K562 (cell line): ENCODE data around the gene KEL. TPM values are rescaled to one million over a fixed set of nuclear protein-coding genes. Genes with fewer than 3 reads are reported as not detected.

Experiments used
- FOS ChIP-seq: IDR thresholded peaks from 3 replicates; pipeline ENCODE4 v1.6.1; 2011; ENCODE audit not compliant: insufficient read length; ENCODE audit errors: extremely low read depth
- HDAC3 ChIP-seq: fragments of 450-650 bp; IDR thresholded peaks from 2 replicates; pipeline ENCODE4 v1.6.1; 2018; ENCODE audit warnings: borderline replicate concordance, mild to moderate bottlenecking, moderate library complexity; ENCODE audit not compliant: partially characterized antibody
- NCOA4 ChIP-seq: fragments of 450-650 bp; IDR thresholded peaks from 2 replicates; pipeline ENCODE4 v1.6.1; 2018; ENCODE audit warnings: mild to moderate bottlenecking; ENCODE audit not compliant: partially characterized antibody
- TEAD4 ChIP-seq, 2 experiments: sonication (generic) in 1 of 2; formaldehyde crosslinking in 1 of 2; IDR thresholded peaks; 2 replicates each; pipeline versions ENCODE4 v1.6.1 to v1.8.0; 2012 to 2022; ENCODE audit warnings: borderline replicate concordance in 1 of 2, inconsistent platforms in 1 of 2, low read length in 1 of 2, mild to moderate bottlenecking in 1 of 2, missing genetic modification reagents in 1 of 2
- polyA plus RNA-seq, 8 experiments: library from polyadenylated mRNA; depleted of rRNA in 4 of 8; stranded (reverse) in 5 of 8; unstranded in 3 of 8; fragments of >200 nt; fragmentation: Nextera tagmentation in 2 of 8; fragmentation: Illumina TruSeq in 1 of 8; extraction: Ambion mirVana in 2 of 8; extraction: Trizol in 1 of 8; gene quantifications; 2 replicates each; pipeline versions ENCODE4 v1.2.1 to v1.2.3, GENCODE V29; 2011 to 2014; ENCODE audit warnings: inconsistent platforms in 1 of 8, missing spikeins in 1 of 8
- total RNA-seq, 7 experiments: library from RNA; depleted of rRNA in 6 of 7; stranded (reverse); fragments of >200 nt in 6 of 7; fragmentation: Illumina TruSeq in 2 of 7; extraction: Trizol in 2 of 7; gene quantifications; 2 replicates each; pipeline versions ENCODE4 v1.2.1 to v1.2.3, GENCODE V29; 2011 to 2021; ENCODE audit warnings: low replicate concordance in 1 of 7
- TF ChIP-seq, protein P1 (sequence below): fragments of 450-650 bp; IDR thresholded peaks from 2 replicates; pipeline ENCODE4 v1.6.1; 2016; ENCODE audit warnings: low read depth
- TF ChIP-seq, protein P2 (sequence below), 2 experiments: fragments of 450-650 bp; IDR thresholded peaks; 2 replicates each; pipeline ENCODE4 v1.6.1; 2016; ENCODE audit warnings: mild to moderate bottlenecking in 2 of 2, borderline replicate concordance in 1 of 2, low read depth in 1 of 2, moderate library complexity in 1 of 2

KEL gene
- total and polyA plus RNA-seq, 9 of the 15 experiments (the other 6 are each of a cell fraction or from before 2014, with no cell fraction given) = 9.0 to 47.4 (median 22.2) TPM

DNA sequence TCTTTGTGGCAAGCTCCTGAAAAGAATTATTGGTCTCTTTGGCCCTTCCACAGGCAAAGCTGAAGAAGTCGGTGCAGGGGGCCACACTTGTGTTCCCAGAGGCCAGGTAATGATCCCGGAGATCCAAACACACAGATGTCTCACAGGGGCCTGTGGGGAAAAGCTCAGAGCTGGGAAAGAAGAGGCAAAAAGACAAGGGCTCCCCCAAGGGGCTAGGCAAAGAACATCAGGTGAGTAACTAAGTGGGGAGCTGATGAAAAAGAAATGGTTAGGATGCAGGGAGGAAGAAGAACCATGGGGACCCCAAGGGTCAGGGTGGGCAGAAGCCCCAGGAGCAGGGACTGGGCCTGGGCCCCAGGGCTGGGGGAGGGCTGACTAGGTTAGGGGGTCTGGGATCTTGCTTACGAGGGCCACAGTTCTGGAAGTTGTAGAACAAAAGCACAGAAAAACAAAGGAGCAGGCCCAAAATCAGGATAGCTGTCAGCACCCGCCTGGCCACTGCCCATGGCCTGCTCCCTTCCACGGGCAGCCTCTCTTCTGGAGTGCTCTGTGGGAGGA, 1.1 kb downstream of the KEL start (continued):
- TF ChIP-seq, protein P1, sequence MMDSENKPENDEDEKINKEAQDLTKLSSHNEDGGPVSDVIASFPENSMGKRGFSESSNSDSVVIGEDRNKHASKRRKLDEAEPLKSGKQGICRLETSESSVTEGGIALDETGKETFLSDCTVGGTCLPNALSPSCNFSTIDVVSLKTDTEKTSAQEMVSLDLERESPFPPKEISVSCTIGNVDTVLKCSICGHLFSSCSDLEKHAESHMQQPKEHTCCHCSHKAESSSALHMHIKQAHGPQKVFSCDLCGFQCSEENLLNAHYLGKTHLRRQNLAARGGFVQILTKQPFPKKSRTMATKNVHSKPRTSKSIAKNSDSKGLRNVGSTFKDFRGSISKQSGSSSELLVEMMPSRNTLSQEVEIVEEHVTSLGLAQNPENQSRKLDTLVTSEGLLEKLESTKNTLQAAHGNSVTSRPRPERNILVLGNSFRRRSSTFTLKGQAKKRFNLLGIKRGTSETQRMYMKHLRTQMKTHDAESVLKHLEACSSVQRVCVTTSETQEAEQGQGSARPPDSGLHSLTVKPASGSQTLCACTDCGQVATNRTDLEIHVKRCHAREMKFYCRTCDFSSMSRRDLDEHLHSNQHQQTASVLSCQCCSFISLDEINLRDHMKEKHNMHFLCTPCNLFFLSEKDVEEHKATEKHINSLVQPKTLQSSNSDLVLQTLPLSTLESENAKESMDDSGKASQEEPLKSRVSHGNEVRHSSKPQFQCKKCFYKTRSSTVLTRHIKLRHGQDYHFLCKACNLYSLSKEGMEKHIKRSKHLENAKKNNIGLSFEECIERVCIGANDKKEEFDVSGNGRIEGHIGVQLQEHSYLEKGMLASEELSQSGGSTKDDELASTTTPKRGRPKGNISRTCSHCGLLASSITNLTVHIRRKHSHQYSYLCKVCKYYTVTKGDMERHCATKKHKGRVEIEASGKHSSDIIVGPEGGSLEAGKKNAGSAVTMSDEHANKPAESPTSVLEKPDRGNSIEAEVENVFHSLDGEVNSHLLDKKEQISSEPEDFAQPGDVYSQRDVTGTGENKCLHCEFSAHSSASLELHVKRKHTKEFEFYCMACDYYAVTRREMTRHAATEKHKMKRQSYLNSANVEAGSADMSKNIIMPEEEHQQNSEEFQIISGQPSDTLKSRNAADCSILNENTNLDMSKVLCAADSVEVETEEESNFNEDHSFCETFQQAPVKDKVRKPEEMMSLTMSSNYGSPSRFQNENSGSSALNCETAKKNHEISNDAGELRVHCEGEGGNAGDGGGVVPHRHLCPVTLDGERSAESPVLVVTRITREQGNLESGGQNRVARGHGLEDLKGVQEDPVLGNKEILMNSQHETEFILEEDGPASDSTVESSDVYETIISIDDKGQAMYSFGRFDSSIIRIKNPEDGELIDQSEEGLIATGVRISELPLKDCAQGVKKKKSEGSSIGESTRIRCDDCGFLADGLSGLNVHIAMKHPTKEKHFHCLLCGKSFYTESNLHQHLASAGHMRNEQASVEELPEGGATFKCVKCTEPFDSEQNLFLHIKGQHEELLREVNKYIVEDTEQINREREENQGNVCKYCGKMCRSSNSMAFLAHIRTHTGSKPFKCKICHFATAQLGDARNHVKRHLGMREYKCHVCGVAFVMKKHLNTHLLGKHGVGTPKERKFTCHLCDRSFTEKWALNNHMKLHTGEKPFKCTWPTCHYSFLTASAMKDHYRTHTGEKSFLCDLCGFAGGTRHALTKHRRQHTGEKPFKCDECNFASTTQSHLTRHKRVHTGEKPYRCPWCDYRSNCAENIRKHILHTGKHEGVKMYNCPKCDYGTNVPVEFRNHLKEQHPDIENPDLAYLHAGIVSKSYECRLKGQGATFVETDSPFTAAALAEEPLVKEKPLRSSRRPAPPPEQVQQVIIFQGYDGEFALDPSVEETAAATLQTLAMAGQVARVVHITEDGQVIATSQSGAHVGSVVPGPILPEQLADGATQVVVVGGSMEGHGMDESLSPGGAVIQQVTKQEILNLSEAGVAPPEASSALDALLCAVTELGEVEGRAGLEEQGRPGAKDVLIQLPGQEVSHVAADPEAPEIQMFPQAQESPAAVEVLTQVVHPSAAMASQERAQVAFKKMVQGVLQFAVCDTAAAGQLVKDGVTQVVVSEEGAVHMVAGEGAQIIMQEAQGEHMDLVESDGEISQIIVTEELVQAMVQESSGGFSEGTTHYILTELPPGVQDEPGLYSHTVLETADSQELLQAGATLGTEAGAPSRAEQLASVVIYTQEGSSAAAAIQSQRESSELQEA = no peak
- TF ChIP-seq, protein P2, sequence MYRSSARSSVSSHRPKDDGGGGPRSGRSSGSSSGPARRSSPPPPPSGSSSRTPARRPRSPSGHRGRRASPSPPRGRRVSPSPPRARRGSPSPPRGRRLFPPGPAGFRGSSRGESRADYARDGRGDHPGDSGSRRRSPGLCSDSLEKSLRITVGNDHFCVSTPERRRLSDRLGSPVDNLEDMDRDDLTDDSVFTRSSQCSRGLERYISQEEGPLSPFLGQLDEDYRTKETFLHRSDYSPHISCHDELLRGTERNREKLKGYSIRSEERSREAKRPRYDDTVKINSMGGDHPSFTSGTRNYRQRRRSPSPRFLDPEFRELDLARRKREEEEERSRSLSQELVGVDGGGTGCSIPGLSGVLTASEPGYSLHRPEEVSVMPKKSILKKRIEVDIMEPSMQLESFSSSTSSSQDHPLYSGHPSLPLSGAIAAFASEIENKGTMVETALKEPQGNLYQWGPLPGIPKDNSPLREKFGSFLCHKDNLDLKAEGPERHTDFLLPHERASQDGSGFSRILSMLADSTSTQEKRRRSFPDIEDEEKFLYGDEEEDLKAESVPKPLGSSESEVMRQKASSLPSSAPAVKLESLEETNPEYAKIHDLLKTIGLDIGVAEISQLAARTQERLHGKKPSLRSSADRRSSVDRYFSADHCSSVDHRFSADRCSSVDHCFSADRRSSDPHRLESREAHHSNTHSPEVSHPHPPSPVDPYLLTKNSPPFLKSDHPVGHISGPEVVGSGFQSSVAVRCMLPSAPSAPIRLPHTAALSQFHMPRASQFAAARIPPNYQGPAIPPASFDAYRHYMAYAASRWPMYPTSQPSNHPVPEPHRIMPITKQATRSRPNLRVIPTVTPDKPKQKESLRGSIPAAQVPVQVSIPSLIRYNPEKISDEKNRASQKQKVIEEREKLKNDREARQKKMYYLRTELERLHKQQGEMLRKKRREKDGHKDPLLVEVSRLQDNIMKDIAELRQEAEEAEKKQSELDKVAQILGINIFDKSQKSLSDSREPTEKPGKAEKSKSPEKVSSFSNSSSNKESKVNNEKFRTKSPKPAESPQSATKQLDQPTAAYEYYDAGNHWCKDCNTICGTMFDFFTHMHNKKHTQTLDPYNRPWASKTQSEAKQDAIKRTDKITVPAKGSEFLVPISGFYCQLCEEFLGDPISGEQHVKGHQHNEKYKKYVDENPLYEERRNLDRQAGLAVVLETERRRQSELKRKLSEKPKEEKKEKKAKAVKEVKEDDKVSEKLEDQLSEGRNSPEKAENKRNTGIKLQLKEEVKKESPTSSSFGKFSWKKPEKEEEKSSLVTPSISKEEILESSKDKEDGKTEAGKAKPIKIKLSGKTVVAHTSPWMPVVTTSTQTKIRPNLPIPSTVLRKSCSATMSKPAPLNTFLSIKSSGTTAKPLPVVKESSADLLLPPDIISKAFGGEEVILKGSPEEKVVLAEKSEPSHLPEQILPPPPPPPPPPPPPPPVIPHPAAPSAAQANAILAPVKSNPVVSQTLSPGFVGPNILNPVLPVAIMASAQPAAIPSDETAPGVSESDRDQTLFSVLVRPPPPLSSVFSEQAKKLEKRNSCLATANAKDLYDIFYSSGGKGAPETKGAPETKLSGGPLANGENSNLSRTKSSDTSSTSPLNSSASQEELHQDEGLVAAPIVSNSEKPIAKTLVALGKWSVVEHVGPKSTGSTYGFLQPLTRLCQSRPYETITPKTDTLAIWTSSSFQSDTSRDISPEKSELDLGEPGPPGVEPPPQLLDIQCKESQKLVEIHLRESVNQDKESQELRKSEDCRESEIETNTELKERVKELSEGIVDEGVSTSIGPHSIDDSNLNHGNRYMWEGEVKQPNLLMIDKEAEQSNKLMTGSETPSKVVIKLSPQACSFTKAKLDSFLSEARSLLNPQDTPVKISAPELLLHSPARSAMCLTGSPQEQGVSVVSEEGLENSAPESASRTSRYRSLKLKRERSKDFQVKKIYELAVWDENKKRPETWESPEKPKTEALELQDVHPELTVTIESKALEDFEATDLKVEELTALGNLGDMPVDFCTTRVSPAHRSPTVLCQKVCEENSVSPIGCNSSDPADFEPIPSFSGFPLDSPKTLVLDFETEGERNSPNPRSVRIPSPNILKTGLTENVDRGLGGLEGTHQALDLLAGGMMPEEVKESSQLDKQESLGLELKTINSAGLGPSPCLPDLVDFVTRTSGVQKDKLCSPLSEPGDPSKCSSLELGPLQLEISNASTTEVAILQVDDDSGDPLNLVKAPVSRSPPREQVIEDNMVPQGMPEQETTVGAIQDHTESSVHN (IDR thresholded peaks at IDR 0.05; ENCODE audit: borderline replicate concordance in 1 of 2, low read depth in 1 of 2) = no peak
- TF ChIP-seq HDAC3 = no peak
- no peak for TF ChIP-seq TEAD4 (IDR thresholded peaks at IDR 0.05; ENCODE audit: low read length)
- no peak for TF ChIP-seq TEAD4 (CRISPR knock-in tag; IDR thresholded peaks at IDR 0.05; ENCODE audit: borderline replicate concordance)
- TF ChIP-seq FOS = no peak
- TF ChIP-seq NCOA4 = no peak
